CD4-positive, alpha-beta T cell treated with Interleukin-4 for 4 hours (primary cell): ENCODE results near the gene KCNK5.

Experiments
- DNase-seq: peaks from one replicate; pipeline ENCODE4 v3.0.0-alpha.2; 2020

Gene KCNK5

DNA sequence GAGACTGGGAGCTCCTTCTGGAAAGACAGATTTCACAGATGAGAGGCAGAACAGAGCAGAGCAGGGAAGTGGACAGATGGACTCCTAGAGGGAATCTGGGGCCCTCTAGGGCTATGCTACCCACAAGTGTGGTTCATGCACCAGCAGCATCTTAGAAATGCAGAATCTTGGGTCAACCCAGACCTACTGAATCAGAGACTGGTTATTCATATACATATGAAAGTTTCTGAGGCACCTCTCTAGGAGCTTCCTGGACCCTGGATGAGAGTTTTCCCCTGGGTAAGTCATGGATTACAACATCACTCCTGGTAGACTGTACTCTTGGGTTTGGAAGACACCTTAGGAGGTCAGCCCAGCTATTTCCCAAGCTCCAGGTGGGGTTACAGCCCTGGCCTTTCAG lies 58.9 kb downstream of the KCNK5 start:
- no peak for DNase-seq

DNA sequence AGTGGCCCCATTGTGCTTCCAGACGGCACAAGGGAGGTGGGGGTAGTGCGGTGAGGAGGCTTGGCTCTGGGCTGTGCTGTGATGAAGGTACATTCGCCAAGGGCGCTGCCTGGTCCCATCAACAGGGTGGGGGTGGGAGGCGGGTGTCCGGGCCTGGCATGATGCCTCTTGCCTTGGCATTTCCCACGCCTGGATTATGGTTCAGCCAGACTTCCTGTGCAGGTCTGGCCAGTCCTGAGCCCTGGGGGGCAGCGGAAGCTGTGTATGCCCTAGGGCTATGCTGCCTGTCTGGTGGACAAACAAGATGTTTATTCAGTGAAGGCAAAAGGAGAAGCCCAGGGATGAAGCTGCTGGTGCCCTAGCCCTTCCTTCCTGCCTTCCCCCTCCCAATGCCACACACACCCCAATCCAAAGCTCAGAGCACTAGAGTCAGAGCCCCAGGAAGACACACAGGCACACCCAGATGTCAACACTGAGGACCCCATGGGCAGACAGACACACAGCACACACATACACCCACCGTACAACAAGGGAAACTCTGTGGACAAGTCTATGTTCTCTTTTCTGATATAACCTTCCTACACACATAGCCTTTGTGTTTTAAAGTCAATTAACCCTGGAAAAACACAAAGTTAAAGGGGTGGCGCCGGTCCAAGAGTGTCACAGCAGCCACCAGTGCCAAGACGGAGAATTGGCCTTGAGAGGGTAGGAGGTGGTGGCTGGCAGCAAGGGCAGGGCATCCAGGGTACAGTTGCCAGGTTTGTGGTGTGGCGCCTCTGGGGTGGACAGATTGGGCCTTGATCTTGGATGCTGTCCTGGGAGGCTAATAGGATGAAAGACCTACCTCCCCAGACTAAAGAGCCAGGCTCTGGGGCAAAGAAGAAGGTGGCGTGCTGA lies 59.6 kb downstream of the KCNK5 start:
- DNase-seq = no peak

DNA sequence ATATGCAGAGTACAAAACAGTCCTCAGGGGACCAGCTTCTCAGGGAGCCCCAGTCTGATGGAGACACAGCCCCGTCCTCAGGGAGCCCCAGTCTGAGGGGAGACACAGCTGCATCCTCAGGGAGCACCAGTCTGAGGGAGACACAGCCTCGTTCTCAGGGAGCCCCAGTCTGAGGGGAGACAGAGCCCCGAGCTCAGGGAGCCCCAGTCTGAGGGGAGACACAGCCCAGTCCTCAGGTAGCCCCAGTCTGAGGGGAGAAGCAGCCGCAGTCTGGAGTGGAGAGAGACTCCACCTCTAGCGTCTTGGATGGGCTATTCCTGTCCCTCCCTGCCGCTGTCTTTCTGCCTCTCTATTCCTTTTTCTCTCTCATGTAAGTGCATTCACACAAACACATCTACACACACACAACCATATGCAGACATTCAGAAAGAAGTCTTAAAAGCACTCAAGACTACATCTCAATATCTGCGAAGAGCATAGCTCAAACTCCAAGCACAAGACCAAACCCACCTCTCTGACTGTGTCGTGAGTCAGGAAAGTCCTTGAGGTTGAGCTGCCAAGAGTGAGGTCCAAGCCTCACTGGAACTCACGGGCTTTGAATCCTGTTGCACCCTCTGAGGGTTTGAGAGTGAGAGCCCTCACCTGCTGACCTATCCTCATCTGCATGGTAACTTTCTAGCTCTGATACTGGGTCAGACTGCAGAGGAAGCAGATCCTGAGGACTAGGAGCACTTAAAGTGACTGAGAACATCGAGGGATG lies 61.2 kb downstream of the KCNK5 start:
- no peak for DNase-seq

DNA sequence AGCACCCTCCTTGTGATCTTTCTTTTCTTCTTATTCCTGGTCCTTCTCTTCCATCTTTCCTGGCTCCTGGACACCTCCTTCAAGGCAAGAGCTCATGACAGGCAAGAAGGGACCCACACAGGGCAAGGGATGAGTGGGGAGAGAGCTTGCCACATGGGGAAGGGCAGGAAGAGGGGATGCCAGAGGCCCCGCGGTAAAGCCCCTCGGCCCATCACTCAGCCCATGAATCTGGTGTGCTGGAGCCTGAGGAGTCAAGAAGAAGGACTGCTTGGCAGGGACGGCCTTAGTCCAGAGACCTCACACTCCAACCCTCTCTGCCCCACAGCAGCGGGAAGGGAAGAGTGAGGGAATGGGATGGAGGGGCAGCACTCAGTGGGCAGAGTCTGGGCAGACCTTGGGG lies 62.0 kb downstream of the KCNK5 start:
- no peak for DNase-seq

DNA sequence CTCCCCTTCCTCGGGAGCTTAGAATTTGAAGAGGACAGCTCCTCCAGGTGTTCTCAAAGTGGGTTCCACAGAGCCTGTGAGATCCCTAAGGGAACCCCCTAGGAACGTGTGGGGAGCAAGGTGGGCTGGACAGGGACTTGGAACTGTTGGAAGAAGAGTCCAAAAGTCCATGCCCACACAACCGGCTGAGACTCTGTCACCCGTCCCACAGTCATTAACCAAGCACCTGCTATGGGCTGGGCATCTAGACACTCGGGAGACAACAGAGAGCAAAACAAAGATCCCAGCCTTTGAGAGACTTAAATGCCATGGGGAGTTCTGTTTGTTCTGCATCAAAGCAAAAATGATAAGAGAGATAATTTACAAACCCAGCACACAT lies 62.4 kb downstream of the KCNK5 start:
- no peak for DNase-seq

DNA sequence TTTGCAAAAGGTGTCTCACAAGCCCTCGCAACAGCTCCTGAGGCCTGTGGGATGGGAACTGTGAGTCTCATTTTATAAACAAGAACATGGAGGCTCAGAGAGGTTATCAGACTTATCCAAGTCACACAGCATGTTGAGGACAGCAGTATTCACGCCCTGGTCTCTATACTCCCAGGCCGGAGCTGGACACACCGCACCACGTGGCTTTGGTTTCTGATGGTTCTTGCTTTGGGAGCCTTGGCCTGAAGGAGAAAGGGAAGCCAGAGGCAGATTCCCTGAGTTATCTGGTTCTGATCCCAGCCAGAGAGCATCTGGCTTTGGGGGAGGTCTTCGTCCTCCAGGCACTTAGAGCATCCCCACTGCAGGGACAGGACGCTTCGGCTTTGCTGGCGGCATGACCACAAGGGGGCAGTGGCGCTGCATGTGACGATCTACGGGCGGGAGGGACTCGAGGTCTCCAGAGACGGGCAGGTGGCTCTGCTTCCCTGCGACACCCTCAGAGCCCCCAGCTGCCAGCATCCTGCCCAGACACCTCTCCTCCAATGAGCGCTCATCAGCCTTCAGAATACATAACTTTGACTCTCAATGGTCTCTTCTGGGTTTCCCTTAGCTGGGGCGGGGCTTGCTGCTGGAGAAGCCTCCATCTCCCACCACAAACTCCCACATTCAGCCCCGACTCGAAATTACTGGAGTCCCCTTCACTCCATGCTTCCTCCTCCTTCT lies 62.9 kb downstream of the KCNK5 start:
- DNase-seq = peak; percentile 77

DNA sequence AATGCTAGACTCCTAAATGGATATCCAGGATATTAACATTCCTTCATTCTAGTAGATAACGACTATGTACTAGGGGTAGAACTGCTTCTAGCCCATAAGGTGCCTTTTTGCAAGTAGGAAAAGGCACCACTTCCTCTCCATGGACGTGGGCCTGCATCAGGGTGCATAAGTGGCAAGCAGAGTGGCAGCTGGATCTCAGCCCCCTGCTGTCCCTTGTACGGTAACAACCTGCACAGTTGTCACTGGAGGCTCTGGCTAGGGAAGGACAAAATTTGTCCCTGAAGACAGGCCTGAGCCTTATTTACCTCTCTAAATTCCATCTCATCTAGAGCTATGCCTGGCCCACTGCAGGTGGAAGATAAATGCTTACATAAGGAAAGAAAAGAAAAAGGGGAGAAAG lies 71.8 kb downstream of the KCNK5 start:
- DNase-seq = no peak

DNA sequence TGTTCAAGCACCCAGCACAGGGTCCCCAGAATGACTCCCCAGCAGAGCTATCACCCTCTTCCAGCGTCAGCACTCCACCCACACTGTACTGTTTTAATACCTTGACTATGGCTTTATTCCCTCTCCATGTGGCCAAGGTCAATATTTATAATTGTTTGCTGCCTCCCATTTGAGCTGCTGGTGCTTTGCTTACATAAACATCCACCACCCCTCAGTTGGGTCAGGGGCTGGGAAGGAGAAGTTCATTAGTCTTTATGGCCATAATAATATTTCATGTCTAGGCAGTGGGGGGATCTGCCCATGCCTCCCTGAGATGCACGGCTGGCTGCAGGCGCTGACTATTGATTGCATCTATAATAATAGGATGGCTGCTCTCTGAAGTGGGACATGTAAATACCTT lies 72.5 kb downstream of the KCNK5 start:
- no peak for DNase-seq

DNA sequence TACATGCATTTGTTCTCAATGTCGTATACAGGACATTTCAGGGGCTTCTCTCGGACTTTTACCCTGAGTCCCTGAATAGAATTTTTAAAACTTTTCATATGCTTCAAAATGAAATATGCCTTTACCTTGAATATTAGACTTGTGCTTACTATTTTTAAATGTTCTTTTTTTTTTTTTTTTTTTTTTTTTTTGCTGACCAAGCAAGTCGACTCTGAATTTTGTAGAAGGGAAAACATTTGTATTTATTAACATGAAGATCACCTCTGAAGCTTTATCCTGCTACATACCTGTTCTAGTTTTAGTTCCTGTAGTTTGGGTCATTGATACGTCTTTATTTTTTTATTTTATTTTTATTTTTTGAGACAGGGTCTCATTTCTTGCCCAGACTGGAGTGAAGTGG lies 74.6 kb downstream of the KCNK5 start:
- DNase-seq = no peak

DNA sequence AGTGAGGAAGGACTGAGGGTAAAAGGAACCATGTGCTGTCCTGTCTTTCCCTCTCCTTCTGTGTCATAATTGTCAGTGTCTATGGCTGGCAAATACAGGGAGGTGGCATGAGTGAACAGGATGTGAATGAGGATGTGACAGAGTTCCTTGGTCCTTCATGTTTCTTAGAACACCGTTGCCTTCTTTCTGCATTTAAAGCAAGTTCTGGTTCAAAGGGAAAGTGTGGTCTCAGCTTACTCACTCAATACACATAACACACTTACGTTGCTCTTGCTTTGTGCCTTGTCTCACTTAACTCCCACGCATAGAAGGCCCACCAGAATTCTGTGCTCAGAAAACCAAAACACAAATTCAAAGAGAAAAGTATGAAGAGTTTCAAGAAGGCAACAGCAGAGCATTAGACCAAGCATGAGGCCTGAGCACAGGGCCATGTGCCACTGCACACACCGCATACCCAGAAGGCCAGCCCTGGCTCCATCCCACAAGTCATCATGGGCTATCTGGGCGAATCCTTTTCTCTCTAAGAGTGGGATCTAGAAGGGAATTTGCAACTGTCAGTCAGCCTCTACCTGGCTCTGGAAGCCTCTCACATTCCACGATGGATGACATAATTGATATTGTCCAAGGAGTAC lies 75.4 kb downstream of the KCNK5 start:
- DNase-seq = no peak

DNA sequence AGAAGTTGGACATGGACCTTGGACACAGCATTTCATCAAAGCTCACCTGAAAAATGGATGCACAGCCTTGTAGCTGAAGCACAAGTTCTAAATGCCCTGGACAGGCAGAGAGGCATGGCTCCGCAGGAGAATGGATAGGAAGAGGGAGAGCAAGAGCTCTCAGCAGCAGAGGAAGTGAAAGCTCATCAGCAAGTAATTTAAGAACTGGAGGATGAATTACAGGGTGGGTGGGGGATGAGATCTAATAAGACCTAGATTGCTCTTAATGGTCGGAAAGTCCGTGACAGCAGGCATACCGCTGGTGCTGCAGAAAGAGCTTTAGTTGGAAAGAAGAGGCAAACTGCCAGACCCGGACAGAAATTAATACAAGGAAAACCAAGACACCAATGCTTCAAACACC lies 77.0 kb downstream of the KCNK5 start:
- no peak for DNase-seq

DNA sequence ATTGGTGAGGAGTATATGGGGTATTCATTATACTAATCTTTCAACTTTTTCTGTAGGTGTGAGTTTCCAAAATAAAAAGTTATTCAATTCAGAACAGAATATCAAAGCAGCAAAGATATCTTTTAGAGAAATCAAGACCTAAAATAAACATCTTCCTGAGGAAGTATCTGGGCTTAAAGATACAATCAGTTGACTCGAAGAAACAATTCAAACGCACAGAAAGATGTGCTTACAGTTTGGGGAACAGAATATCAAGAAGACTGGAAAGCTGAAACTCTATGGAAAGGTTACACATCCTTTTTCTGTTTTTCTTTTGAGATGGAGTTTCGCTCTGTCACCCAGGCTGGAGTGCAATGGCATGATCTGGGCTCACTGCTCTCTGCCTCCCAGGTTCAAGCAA lies 78.1 kb downstream of the KCNK5 start:
- DNase-seq = no peak

DNA sequence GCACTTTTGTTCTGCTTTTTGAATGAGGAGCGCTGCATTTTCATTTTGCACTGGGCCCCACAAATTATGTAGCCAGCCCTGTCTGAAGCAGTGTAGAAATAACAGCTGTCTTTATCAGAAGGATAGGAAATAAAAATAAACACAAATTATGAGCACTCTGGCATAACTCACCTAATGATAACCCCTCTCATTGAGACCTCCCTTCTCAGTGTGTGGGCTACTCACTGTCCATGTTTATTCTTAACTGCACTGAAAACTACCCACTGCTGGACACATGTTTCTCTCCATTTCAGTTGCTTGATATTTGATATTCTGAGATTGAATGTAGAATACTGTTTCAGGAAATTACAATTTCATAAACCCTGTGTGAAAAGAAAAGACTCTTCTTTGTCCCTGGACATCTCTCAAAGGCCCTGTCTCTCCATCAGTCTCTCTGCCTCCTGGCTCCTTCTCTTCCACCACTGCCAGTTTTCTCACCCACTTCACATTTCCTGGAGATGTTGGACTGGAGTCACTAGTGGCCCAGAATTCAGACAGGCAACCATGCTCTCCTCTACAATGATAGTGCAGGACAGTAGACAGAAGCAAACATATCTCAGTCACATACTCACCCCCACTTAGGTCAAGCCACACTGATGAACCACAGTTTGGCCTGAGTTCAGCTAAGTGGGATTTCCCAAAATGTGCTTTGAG lies 84.6 kb downstream of the KCNK5 start:
- DNase-seq = no peak

DNA sequence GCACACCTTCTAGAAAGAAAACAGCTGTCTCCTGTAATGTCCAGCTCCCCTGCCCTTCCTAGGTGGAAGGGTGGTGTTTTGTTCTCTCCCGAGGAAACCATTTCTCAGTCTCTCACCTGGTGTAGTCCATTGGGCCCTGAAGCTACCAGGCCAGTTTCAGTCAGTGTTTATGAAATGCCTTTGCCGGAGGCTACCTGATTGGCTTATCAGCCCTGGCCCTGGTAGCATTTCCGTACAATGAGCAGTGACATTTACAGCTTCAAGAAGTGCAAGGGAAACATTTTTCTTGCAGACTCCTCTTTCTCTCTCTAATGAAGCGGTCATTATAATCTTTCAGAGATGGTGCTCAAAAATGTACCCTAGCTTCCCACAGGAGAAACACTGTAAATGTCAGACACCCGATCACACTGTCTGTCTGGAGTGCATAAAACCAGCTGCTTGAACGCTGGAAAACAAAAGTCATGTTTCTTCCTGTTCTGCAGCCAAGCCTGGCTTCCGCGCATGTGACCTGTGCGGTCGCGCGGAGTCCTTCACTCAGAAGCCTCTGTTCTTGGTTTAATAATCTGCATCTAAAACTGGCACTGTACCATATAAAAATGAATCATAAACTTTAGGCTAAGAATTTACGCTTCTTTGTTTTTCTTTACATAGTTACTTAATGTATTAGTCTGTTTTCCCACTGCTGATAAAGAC lies 85.9 kb downstream of the KCNK5 start:
- no peak for DNase-seq

DNA sequence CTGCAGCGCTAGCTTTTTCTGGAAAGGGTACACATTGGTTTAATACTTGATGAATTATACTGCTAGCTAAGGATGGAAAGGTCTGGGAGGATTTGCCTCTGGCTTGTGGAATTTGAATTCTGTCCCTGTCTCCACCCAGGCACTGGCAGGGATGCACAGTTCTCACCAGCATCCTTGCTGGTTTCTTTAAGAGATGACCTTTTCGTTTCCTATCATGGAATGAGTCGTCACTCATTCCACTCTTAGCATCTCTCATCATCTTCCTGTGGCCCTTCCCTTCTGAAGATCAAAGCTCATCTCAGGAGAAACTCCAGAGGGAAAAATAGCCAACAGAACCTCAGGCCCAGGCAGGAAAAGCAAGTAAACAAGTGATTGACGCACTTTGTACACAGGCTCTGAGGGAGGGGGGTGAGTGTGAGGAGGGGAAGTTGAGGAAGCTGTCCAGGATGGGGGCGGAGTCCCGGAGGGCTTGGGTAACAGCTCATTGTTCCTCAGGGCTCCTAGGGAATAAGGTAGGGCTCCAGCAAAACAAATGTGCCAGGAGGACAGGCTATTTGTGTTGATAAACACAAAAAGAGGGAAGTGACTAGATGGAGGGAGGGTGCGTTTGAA lies 88.6 kb downstream of the KCNK5 start:
- no peak for DNase-seq
